Chondrocyte (in vitro differentiated cells): ENCODE measurements around the gene FAM120B. TPM values are rescaled to one million over a fixed set of nuclear protein-coding genes. Genes with fewer than 3 reads are reported as not detected.

Source experiments
- DNase-seq: peaks from one replicate; pipeline ENCODE4 v3.0.0; 2021; ENCODE audit warnings: mixed read lengths, low spot score
- H3K27ac Mint-ChIP-seq: one replicate; pipeline ENCODE4 v1.8.0; 2021; ENCODE audit warnings: mild to moderate bottlenecking, moderate library complexity, mixed read lengths; ENCODE audit not compliant: unreplicated experiment
- H3K27me3 Mint-ChIP-seq: 2 replicates; pipeline ENCODE4 v1.8.0; 2021; ENCODE audit warnings: low read depth, mixed read lengths
- H3K36me3 Mint-ChIP-seq: 2 replicates; pipeline ENCODE4 v1.8.0; 2021; ENCODE audit warnings: low read depth, mixed read lengths
- H3K4me1 Mint-ChIP-seq: 2 replicates; pipeline ENCODE4 v1.8.0; 2021; ENCODE audit warnings: low read depth, mild to moderate bottlenecking, mixed read lengths
- H3K4me3 Mint-ChIP-seq: one replicate; pipeline ENCODE4 v1.8.0; 2021; ENCODE audit warnings: mild to moderate bottlenecking, moderate library complexity, mixed read lengths; ENCODE audit not compliant: unreplicated experiment
- H3K9me3 Mint-ChIP-seq: 2 replicates; pipeline ENCODE4 v1.8.0; 2021; ENCODE audit warnings: low read depth, mixed read lengths
- CTCF ChIP-seq: fragments of 200-600 bp; sonication (generic); IDR thresholded peaks from 2 replicates; pipeline ENCODE4 v1.5.0; 2021; ENCODE audit warnings: antibody characterized with exemption, mild to moderate bottlenecking, moderate library complexity
- total RNA-seq: library from RNA; stranded (reverse); gene quantifications from 3 replicates; pipeline ENCODE4 v1.2.1, GENCODE V29; 2021

FAM120B gene
- total RNA-seq, 1 donor from 2014 or later: 26.8 TPM

GRCh38 chr6:170439366-170440361 lies 133.1 kb downstream of the FAM120B start:
- TF ChIP-seq CTCF: no peak
- peak; percentile 58 for DNase-seq
- peaks cover 4% of the 10 kb centered on the region for H3K9me3 Mint-ChIP-seq
- peaks cover 4% of the 10 kb centered on the region for H3K36me3 Mint-ChIP-seq
- no peaks in the 10 kb centered on the region for H3K27me3 Mint-ChIP-seq
- H3K4me1 Mint-ChIP-seq: peaks cover 40% of the 10 kb centered on the region
- peak overlapping the region; percentile 80 for H3K27ac Mint-ChIP-seq
- no peak overlapping the region for H3K4me3 Mint-ChIP-seq

- Mint-ChIP-seq H3K4me3 (no peak overlapping the region), H3K9me3 (peaks cover 4% of the 10 kb centered on the region), H3K36me3 (peaks cover 4% of the 10 kb centered on the region), H3K27me3 (no peaks in the 10 kb centered on the region), H3K4me1 (peaks cover 40% of the 10 kb centered on the region), H3K27ac (peak overlapping the region; percentile 80)
- DNase-seq: peak; percentile 69
- no peak for TF ChIP-seq CTCF
Measured at GRCh38 chr6:170440437-170440836, 133.9 kb downstream of the FAM120B start.

GRCh38 chr6:170441316-170441715 lies 134.8 kb downstream of the FAM120B start:
- no peak for DNase-seq
- H3K4me1 Mint-ChIP-seq: peaks cover 40% of the 10 kb centered on the region
- H3K9me3 Mint-ChIP-seq: peaks cover 2% of the 10 kb centered on the region
- no peak overlapping the region for H3K4me3 Mint-ChIP-seq
- peaks cover 2% of the 10 kb centered on the region for H3K36me3 Mint-ChIP-seq
- peak overlapping the region; percentile 64 for H3K27ac Mint-ChIP-seq
- TF ChIP-seq CTCF: no peak
- H3K27me3 Mint-ChIP-seq: no peaks in the 10 kb centered on the region

- TF ChIP-seq CTCF: no peak
- no peak for DNase-seq
- Mint-ChIP-seq H3K9me3 (no peaks in the 10 kb centered on the region), H3K4me3 (no peak overlapping the region), H3K27me3 (no peaks in the 10 kb centered on the region), H3K4me1 (peaks cover 36% of the 10 kb centered on the region), H3K27ac (no peak overlapping the region), H3K36me3 (no peaks in the 10 kb centered on the region)
Measured at GRCh38 chr6:170442596-170442995, 136.0 kb downstream of the FAM120B start.

GRCh38 chr6:170443151-170443662 lies 136.6 kb downstream of the FAM120B start:
- no peak overlapping the region for H3K27ac Mint-ChIP-seq
- H3K36me3 Mint-ChIP-seq: no peaks in the 10 kb centered on the region
- no peak overlapping the region for H3K4me3 Mint-ChIP-seq
- H3K27me3 Mint-ChIP-seq: no peaks in the 10 kb centered on the region
- DNase-seq: peak; percentile 51
- TF ChIP-seq CTCF: no peak
- H3K9me3 Mint-ChIP-seq: no peaks in the 10 kb centered on the region
- H3K4me1 Mint-ChIP-seq: peaks cover 30% of the 10 kb centered on the region
